Measurements from ENCODE around the gene SUSD6.

DNA sequence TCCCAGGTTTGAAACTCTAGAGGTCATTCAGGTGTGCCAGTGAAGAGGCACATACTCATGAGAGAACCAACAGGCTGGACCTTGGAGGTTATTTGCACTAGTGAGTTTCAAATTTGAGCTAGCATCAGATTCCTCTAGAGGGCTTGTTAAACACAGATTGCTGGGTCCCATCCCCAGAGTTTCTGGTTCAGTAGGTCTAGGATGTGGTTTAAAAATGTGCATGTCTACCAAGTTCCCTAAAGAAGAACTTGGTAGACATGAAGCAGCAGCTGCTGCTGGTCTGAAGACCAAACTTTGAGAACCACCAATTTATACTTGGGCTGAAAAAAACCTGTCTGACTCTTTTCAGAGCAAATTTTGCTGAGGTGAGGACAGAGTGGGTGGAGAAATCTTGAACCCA is 61.7 kb downstream of the SUSD6 start:
- TF ChIP-seq, protein P1, sequence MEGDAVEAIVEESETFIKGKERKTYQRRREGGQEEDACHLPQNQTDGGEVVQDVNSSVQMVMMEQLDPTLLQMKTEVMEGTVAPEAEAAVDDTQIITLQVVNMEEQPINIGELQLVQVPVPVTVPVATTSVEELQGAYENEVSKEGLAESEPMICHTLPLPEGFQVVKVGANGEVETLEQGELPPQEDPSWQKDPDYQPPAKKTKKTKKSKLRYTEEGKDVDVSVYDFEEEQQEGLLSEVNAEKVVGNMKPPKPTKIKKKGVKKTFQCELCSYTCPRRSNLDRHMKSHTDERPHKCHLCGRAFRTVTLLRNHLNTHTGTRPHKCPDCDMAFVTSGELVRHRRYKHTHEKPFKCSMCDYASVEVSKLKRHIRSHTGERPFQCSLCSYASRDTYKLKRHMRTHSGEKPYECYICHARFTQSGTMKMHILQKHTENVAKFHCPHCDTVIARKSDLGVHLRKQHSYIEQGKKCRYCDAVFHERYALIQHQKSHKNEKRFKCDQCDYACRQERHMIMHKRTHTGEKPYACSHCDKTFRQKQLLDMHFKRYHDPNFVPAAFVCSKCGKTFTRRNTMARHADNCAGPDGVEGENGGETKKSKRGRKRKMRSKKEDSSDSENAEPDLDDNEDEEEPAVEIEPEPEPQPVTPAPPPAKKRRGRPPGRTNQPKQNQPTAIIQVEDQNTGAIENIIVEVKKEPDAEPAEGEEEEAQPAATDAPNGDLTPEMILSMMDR (IDR thresholded peaks at IDR 0.05; ENCODE audit: low read depth, low read length) = no peak
- TF ChIP-seq EZH2phosphoT487 (IDR thresholded peaks at IDR 0.05; ENCODE audit: low read depth) = no peak

Measured in OCI-LY3 (cell line).